ENCODE data around the gene FGF9. TPM values are rescaled to one million over a fixed set of nuclear protein-coding genes. Genes with fewer than 3 reads are reported as not detected.

The FGF9 gene
- total RNA-seq, 4 donors from 2014 or later: 0.76 TPM; not detected in 3

DNA sequence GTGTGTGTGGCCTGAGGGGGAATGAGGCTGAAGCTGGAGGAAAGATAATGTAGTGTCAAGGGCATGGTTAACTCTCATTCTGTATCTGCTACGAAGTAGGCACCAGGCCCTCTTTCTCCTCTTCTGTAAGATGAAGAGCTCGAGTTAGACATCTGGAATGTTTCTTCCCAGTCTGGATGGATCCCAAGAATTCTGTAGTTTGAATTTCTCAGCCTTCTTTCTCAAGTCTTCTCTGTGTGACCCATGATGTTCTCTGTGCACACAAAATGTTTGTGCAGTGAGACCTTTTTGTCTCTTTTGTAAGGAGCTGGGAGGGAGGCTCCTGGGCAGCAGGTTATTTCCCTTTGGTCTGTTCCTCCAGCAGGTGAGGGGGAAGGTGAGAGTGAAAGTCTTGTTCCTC, 13.7 kb downstream of the FGF9 start:
- Histone ChIP-seq H3K4me1 (peaks cover 0 to 11% (median 4%) of the 10 kb centered on the region in 3 donors), H3K27me3 (peaks cover 0 to 13% (median 0%) of the 10 kb centered on the region in 4 donors), H3K27ac (no peak overlapping the region), H3K4me3 (no peak overlapping the region), H3K36me3 (no peaks in the 10 kb centered on the region), H3K9me3 (no peaks in the 10 kb centered on the region)
- DNase-seq: no peak
- intact Hi-C loops (cut with DNase I): no loop called here
- 41 to 70% methylated on average over 2 of the region's 2 CpGs for WGBS, 2 donors
- TF ChIP-seq, protein P1, sequence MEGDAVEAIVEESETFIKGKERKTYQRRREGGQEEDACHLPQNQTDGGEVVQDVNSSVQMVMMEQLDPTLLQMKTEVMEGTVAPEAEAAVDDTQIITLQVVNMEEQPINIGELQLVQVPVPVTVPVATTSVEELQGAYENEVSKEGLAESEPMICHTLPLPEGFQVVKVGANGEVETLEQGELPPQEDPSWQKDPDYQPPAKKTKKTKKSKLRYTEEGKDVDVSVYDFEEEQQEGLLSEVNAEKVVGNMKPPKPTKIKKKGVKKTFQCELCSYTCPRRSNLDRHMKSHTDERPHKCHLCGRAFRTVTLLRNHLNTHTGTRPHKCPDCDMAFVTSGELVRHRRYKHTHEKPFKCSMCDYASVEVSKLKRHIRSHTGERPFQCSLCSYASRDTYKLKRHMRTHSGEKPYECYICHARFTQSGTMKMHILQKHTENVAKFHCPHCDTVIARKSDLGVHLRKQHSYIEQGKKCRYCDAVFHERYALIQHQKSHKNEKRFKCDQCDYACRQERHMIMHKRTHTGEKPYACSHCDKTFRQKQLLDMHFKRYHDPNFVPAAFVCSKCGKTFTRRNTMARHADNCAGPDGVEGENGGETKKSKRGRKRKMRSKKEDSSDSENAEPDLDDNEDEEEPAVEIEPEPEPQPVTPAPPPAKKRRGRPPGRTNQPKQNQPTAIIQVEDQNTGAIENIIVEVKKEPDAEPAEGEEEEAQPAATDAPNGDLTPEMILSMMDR (IDR thresholded peaks at IDR 0.05): no peak
- TF ChIP-seq POLR2A (IDR thresholded peaks at IDR 0.05): no peak

DNA sequence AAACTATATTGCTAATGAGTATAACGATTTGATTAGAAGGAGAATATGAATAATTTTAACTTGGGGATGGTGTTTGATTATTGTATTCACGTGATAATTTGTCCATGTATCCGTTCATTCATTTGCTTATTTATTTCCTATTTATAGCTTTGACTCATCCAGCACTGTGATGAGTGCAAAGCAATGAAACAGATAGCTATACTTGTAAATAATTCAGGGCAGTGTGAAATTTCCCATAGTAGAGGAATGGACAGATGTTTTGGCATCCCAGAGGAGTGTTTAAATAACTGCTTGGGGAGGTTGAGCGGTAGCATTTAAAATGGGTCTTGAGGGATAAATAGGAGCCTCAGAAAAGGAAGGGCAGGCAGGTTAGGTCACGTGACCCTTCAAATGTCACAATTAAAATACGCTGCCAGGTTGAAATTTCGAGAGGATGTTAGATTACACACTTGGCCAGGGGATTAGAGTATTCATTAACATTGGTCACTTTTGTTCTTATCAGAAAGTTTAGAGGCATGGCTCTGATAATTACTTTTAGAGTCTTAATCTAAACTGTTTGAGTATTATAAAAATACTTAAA, 14.7 kb downstream of the FGF9 start:
- Histone ChIP-seq H3K4me3 (no peak overlapping the region), H3K9me3 (no peaks in the 10 kb centered on the region), H3K27ac (no peak overlapping the region), H3K36me3 (no peaks in the 10 kb centered on the region), H3K4me1 (peaks cover 0 to 11% (median 4%) of the 10 kb centered on the region in 3 donors), H3K27me3 (peaks cover 0 to 15% (median 0%) of the 10 kb centered on the region in 4 donors)
- DNase-seq: no peak
- intact Hi-C loops (cut with DNase I): no loop called here
- WGBS, 2 donors: 79 to 80% methylated on average over 7 of the region's 7 CpGs
- TF ChIP-seq POLR2A (IDR thresholded peaks at IDR 0.05): no peak
- TF ChIP-seq, protein P1 (IDR thresholded peaks at IDR 0.05): no peak

DNA sequence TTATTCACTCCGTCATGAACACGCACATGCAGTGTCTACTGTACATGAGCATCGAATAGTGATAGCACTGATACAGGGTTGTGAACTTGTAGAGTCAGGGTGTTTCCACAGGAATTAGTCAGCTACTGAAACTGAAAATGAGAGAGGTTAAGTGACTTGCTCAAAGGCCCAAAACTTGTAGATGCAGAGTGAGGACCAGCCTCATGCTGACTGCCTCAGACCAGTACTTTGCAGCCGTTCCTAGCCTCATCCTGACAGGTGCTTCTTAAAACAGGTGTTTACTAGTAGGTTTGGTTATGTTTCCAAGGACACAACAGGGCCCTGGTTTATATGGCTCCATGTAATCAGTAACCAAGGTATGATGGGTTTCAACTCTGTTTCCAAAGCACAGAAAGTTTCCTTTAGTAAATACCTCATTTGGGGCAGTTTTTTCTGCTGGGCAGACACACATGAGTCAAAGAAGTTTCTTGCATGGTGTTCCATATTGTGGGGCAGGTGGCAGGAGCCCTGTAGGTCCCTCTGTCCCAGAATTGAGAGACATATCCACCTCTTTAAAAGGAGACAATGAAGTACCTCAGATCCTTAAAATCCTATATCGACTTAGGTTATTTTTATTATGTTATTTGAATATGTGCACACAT, 16.0 kb downstream of the FGF9 start:
- TF ChIP-seq POLR2A (IDR thresholded peaks at IDR 0.05): no peak
- TF ChIP-seq, protein P1 (IDR thresholded peaks at IDR 0.05): no peak
- no peaks in the 10 kb centered on the region for H3K36me3 ChIP-seq
- no peak overlapping the region for H3K27ac ChIP-seq
- H3K27me3 ChIP-seq: peaks cover 0 to 26% (median 0%) of the 10 kb centered on the region in 4 donors
- H3K4me3 ChIP-seq: no peak overlapping the region
- intact Hi-C loops (cut with DNase I): no loop called here
- DNase-seq: no peak
- 60 to 68% methylated on average over 5 of the region's 5 CpGs for WGBS, 2 donors
- peaks cover 0 to 11% (median 4%) of the 10 kb centered on the region in 3 donors for H3K4me1 ChIP-seq
- no peaks in the 10 kb centered on the region for H3K9me3 ChIP-seq

DNA sequence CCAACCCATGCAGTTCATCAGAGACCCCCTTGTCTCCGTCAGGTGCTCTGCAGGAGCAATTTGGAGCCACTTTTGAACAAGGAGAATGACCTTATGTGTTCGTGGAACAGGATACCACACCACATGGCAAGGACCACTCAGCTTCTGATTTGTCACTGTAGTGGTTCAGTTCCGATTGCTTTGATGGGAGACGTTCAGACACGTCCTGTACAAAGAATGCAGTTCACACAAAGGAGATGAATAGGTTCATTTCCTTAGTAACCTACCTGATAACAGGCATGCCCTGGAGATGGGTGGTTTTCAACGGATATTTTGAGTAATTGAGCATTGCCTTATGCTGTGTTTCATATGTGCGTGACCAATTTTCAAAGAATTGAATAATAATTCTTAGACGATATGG, 17.2 kb downstream of the FGF9 start:
- Histone ChIP-seq H3K36me3 (no peaks in the 10 kb centered on the region), H3K9me3 (no peaks in the 10 kb centered on the region), H3K4me3 (no peak overlapping the region), H3K27me3 (peaks cover 0 to 26% (median 0%) of the 10 kb centered on the region in 4 donors), H3K4me1 (peaks cover 0 to 7% (median 4%) of the 10 kb centered on the region in 3 donors), H3K27ac (no peak overlapping the region)
- TF ChIP-seq POLR2A (IDR thresholded peaks at IDR 0.05): no peak
- TF ChIP-seq, protein P1 (IDR thresholded peaks at IDR 0.05): no peak
- intact Hi-C loops (cut with DNase I): no loop called here
- no peak for DNase-seq
- WGBS, 2 donors: 45 to 49% methylated on average over 7 to 8 of the region's 8 CpGs

DNA sequence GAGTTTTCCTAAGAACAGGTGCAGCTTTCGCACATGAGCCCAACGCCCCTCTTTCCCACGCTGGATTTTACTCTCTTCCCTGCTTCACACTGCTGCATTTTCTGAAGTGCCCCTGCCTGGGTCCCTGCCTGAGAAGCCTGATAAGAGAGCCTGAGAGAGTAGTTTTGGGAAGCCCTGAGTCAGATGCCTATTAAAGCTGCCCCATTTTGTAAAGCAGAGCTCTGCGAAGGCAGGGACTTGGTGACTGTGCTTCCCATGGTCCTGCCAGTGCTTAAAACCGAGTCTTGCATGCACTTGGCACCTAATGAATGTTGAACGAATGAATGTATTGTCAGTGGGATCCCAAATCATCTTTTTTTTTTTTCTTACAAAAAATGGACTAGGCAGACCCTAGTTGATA, 18.2 kb downstream of the FGF9 start:
- no peak overlapping the region for H3K27ac ChIP-seq
- no peak overlapping the region for H3K4me3 ChIP-seq
- H3K9me3 ChIP-seq: no peaks in the 10 kb centered on the region
- peaks cover 0 to 25% (median 0%) of the 10 kb centered on the region in 4 donors for H3K27me3 ChIP-seq
- no peaks in the 10 kb centered on the region for H3K4me1 ChIP-seq
- intact Hi-C loops (cut with DNase I): no loop called here
- TF ChIP-seq, protein P1 (IDR thresholded peaks at IDR 0.05): no peak
- H3K36me3 ChIP-seq: no peaks in the 10 kb centered on the region
- 87 to 88% methylated on average over 6 of the region's 6 CpGs for WGBS, 2 donors
- no peak for DNase-seq
